ENCODE results near the gene KPNA4. TPM values are rescaled to one million over a fixed set of nuclear protein-coding genes. Genes with fewer than 3 reads are reported as not detected.
"Not testable (repeated sequence)": the region's sequence is repeated elsewhere in the genome, so short reads cannot be mapped to it uniquely, and the experiment has no call there.

The KPNA4 gene
- total RNA-seq, 1 donor from 2014 or later: 75.0 TPM

DNA sequence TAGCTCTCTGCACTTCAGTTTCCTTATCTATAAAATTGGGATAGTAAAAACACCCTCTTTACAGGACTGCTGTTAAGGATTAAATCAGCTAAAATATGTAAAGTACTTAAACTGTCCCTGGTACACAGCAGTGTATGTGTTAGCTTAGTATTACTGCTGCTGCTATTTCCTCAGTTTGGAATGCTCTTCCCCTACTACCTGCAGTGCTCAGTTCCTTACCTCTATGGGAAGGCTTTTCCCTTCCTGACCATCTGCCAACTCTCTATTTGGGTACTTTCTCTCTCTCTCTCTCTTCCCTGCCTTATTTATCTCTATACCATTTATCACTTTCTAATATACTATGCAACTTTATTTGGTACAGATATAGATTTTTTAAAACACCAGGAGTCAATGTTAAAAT is 26.5 kb downstream of the KPNA4 start:
- H3K27me3 Mint-ChIP-seq (ENCODE audit: low read depth): no peaks in the 10 kb centered on the region
- H3K27ac Mint-ChIP-seq (ENCODE audit: unreplicated experiment): peak overlapping the region; percentile 19
- H3K4me1 Mint-ChIP-seq (ENCODE audit: low read depth): peaks cover 35% of the 10 kb centered on the region
- DNase-seq (ENCODE audit: low spot score): no peak
- no peaks in the 10 kb centered on the region for H3K9me3 Mint-ChIP-seq (ENCODE audit: low read depth)
- H3K4me3 Mint-ChIP-seq (ENCODE audit: unreplicated experiment): no peak overlapping the region
- peaks cover 1% of the 10 kb centered on the region for H3K36me3 Mint-ChIP-seq (ENCODE audit: low read depth)
- TF ChIP-seq, protein P1, sequence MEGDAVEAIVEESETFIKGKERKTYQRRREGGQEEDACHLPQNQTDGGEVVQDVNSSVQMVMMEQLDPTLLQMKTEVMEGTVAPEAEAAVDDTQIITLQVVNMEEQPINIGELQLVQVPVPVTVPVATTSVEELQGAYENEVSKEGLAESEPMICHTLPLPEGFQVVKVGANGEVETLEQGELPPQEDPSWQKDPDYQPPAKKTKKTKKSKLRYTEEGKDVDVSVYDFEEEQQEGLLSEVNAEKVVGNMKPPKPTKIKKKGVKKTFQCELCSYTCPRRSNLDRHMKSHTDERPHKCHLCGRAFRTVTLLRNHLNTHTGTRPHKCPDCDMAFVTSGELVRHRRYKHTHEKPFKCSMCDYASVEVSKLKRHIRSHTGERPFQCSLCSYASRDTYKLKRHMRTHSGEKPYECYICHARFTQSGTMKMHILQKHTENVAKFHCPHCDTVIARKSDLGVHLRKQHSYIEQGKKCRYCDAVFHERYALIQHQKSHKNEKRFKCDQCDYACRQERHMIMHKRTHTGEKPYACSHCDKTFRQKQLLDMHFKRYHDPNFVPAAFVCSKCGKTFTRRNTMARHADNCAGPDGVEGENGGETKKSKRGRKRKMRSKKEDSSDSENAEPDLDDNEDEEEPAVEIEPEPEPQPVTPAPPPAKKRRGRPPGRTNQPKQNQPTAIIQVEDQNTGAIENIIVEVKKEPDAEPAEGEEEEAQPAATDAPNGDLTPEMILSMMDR (IDR thresholded peaks at IDR 0.05): no peak

DNA sequence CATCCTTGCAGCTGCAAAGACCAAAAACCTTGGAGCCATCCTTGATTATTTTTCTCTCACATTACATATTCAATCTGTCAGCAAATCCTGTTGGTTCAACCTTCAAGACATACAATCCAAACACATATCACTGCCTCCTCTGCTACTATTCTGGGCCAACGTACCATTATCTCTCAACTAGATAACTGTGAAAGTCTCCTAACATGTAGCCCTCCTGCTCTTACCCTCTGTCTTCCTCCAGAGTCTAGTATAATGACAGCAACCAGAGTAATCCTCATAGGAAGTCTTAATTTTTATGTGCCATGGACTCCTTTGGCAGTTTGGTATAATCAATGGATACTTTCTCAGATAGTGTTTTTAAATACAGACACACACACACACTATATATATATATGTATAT is 27.6 kb downstream of the KPNA4 start:
- peaks cover 32% of the 10 kb centered on the region for H3K4me1 Mint-ChIP-seq (ENCODE audit: low read depth)
- no peaks in the 10 kb centered on the region for H3K9me3 Mint-ChIP-seq (ENCODE audit: low read depth)
- H3K27me3 Mint-ChIP-seq (ENCODE audit: low read depth): no peaks in the 10 kb centered on the region
- no peak overlapping the region for H3K27ac Mint-ChIP-seq (ENCODE audit: unreplicated experiment)
- no peak overlapping the region for H3K4me3 Mint-ChIP-seq (ENCODE audit: unreplicated experiment)
- TF ChIP-seq, protein P1 (IDR thresholded peaks at IDR 0.05): no peak
- no peak for DNase-seq (ENCODE audit: low spot score)
- H3K36me3 Mint-ChIP-seq (ENCODE audit: low read depth): peaks cover 1% of the 10 kb centered on the region

DNA sequence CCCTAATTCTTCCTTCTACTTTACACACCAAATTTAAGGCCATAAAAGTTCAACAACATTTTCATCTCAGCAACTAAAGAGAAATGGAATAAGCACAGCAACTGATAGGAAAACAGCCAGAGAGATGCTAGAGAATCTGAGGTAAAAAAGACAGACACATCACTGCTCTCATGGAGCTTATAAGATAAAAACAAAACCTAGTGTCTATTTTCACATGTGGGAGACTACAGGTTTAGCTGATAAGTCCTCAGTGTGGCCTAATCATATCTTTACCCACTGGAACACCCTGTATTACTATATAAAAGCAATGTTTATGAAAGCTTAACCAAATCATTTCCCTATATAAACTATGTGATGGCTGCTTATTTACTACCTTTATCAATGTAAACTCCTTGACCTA is 33.0 kb downstream of the KPNA4 start:
- TF ChIP-seq, protein P1 (IDR thresholded peaks at IDR 0.05): no peak
- Mint-ChIP-seq H3K9me3 (ENCODE audit: low read depth) (no peaks in the 10 kb centered on the region), H3K4me3 (ENCODE audit: unreplicated experiment) (no peak overlapping the region), H3K27me3 (ENCODE audit: low read depth) (no peaks in the 10 kb centered on the region), H3K36me3 (ENCODE audit: low read depth) (peaks cover 13% of the 10 kb centered on the region), H3K4me1 (ENCODE audit: low read depth) (peaks cover 3% of the 10 kb centered on the region), H3K27ac (ENCODE audit: unreplicated experiment) (no peak overlapping the region)
- DNase-seq (ENCODE audit: low spot score): no peak

DNA sequence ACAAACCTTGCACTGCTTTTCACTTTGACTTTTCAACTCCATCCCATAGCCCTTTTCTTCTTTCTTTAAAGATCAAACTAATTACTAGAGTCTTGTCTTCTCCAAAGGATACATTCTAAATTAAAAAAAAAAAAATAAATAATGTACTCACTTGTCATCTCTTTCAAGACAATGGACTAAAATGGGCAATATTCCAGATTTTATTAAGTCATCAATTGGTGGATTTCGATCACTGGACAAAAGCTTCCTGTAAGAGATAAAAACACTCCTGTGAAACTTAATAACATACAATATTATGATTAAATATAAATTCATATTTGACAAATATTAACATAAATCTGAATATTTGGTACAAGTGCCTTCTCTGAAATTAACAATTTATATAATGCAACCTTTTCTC is 34.1 kb downstream of the KPNA4 start:
- Mint-ChIP-seq H3K36me3 (ENCODE audit: low read depth) (peaks cover 16% of the 10 kb centered on the region), H3K9me3 (ENCODE audit: low read depth) (no peaks in the 10 kb centered on the region), H3K4me1 (ENCODE audit: low read depth) (peaks cover 3% of the 10 kb centered on the region), H3K4me3 (ENCODE audit: unreplicated experiment) (no peak overlapping the region), H3K27me3 (ENCODE audit: low read depth) (no peaks in the 10 kb centered on the region), H3K27ac (ENCODE audit: unreplicated experiment) (no peak overlapping the region)
- TF ChIP-seq, protein P1 (IDR thresholded peaks at IDR 0.05): no peak
- no peak for DNase-seq (ENCODE audit: low spot score)

DNA sequence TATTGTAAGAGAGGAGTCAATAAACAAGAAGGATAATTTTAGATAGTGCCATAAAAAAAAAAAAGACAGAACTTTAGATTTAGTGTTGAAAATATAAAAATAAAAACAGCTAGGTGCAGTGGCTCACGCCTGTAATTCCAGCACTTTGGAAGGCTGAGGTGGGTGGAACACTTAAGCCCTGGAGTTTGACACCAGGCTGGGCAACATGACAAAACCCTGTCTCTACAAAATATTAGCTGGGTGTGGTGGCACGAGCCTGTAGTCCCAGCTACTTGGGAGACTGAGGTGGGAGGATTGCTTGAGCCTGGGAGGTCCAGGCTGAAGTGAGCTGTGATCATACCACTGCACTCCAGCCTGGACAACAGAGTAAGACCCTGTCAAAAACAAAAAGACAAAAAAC is 49.0 kb downstream of the KPNA4 start:
- peaks cover 28% of the 10 kb centered on the region for H3K36me3 Mint-ChIP-seq (ENCODE audit: low read depth)
- H3K27me3 Mint-ChIP-seq (ENCODE audit: low read depth); H3K4me1 Mint-ChIP-seq (ENCODE audit: low read depth); DNase-seq (ENCODE audit: low spot score); H3K27ac Mint-ChIP-seq (ENCODE audit: unreplicated experiment); H3K9me3 Mint-ChIP-seq (ENCODE audit: low read depth); H3K4me3 Mint-ChIP-seq (ENCODE audit: unreplicated experiment): not testable (repeated sequence)

DNA sequence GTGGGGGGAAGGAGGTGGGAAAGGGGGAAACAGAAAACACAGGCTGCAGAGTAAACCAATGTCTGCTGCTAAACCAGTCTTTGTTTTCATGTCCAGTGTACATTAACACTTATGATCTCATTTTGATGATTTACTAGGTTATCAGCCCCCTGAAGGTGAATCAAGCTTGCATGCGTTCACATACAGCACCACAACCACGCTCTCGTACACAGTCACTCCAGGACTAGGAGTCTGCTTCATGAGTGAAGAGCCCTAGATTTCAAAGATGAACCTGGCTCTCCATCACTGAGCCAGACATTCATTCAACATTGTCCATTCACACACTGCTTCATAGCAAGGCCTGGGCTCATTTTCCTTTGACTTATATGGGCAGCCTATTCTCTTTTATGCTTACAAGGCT is 64.0 kb downstream of the KPNA4 start:
- no peak overlapping the region for H3K27ac Mint-ChIP-seq (ENCODE audit: unreplicated experiment)

More for the DNA sequence above, 64.0 kb downstream of the KPNA4 start:
- Mint-ChIP-seq H3K36me3 (ENCODE audit: low read depth) (peaks cover 17% of the 10 kb centered on the region), H3K4me3 (ENCODE audit: unreplicated experiment) (no peak overlapping the region), H3K27me3 (ENCODE audit: low read depth) (no peaks in the 10 kb centered on the region), H3K4me1 (ENCODE audit: low read depth) (no peaks in the 10 kb centered on the region), H3K9me3 (ENCODE audit: low read depth) (no peaks in the 10 kb centered on the region)
- DNase-seq (ENCODE audit: low spot score): no peak
- TF ChIP-seq, protein P1 (IDR thresholded peaks at IDR 0.05): no peak
